DOHH2 (cell line): ENCODE measurements around the gene ABCB1.

ENCODE experiments used
- H3F3A ChIP-seq: fragments of 200-600 bp; sonication (generic), shearing (Covaris generic); 2 replicates; pipeline ENCODE4 v1.6.0; 2016; ENCODE audit warnings: antibody characterized with exemption, mild to moderate bottlenecking; ENCODE audit not compliant: control insufficient read depth, insufficient read depth
- H3K27ac ChIP-seq: fragments of 200-600 bp; sonication (generic); 2 replicates; pipeline ENCODE4 v1.5.1; 2014; ENCODE audit warnings: low read depth, mild to moderate bottlenecking, low read length, moderate library complexity
- H3K27me3 ChIP-seq: fragments of 200-600 bp; sonication (generic); 2 replicates; pipeline ENCODE4 v1.6.1; 2014; ENCODE audit warnings: mild to moderate bottlenecking, low read length, mixed read lengths; ENCODE audit not compliant: control insufficient read depth
- H3K36me3 ChIP-seq: fragments of 200-600 bp; sonication (generic); 2 replicates; pipeline ENCODE4 v1.6.1; 2014; ENCODE audit warnings: mild to moderate bottlenecking, low read length, moderate library complexity, mixed read lengths; ENCODE audit not compliant: control insufficient read depth
- H3K4me1 ChIP-seq: fragments of 200-600 bp; sonication (generic); 2 replicates; pipeline ENCODE4 v1.6.1; 2014; ENCODE audit warnings: mild to moderate bottlenecking, low read length, mixed read lengths; ENCODE audit not compliant: control insufficient read depth
- H3K4me2 ChIP-seq: fragments of 200-600 bp; sonication (generic); 2 replicates; pipeline ENCODE4 v1.6.0; 2014; ENCODE audit warnings: mild to moderate bottlenecking, low read length, moderate library complexity
- H3K4me3 ChIP-seq: fragments of 200-600 bp; sonication (generic); 2 replicates; pipeline ENCODE4 v1.5.1; 2014; ENCODE audit warnings: mild to moderate bottlenecking, low read length, mixed read lengths
- H3K79me2 ChIP-seq: fragments of 200-600 bp; sonication (generic); 2 replicates; pipeline ENCODE4 v1.6.1; 2014; ENCODE audit warnings: mild to moderate bottlenecking, low read length, mixed read lengths; ENCODE audit not compliant: control insufficient read depth
- H3K9me2 ChIP-seq: fragments of 200-600 bp; sonication (generic); replicated peaks from 2 replicates; pipeline ENCODE4 v1.6.1; 2014; ENCODE audit warnings: mild to moderate bottlenecking, low read length, mixed read lengths; ENCODE audit not compliant: control insufficient read depth
- H3K9me3 ChIP-seq: fragments of 200-600 bp; sonication (generic); 2 replicates; pipeline ENCODE4 v1.6.1; 2014; ENCODE audit warnings: antibody characterized with exemption, low read length, mixed read lengths; ENCODE audit not compliant: control insufficient read depth, insufficient read depth
- H4K20me1 ChIP-seq: fragments of 200-600 bp; sonication (generic); 2 replicates; pipeline ENCODE4 v1.6.0; 2014; ENCODE audit warnings: low read depth, mild to moderate bottlenecking, antibody characterized with exemption, low read length, moderate library complexity; ENCODE audit not compliant: control insufficient read depth, insufficient read depth
- EZH2phosphoT487 ChIP-seq: fragments of 200-600 bp; sonication (generic); IDR thresholded peaks from 2 replicates; pipeline ENCODE4 v1.6.1; 2017; ENCODE audit warnings: borderline replicate concordance, mild to moderate bottlenecking, antibody characterized with exemption, low read length, moderate library complexity, mixed read lengths
- TF ChIP-seq, protein P1 (sequence below): fragments of 200-600 bp; sonication (generic); IDR thresholded peaks from one replicate; pipeline ENCODE4 v1.5.1; 2014; ENCODE audit warnings: antibody characterized with exemption, mild to moderate bottlenecking, low read depth, low read length; ENCODE audit not compliant: poor library complexity, severe bottlenecking

The ABCB1 gene

DNA sequence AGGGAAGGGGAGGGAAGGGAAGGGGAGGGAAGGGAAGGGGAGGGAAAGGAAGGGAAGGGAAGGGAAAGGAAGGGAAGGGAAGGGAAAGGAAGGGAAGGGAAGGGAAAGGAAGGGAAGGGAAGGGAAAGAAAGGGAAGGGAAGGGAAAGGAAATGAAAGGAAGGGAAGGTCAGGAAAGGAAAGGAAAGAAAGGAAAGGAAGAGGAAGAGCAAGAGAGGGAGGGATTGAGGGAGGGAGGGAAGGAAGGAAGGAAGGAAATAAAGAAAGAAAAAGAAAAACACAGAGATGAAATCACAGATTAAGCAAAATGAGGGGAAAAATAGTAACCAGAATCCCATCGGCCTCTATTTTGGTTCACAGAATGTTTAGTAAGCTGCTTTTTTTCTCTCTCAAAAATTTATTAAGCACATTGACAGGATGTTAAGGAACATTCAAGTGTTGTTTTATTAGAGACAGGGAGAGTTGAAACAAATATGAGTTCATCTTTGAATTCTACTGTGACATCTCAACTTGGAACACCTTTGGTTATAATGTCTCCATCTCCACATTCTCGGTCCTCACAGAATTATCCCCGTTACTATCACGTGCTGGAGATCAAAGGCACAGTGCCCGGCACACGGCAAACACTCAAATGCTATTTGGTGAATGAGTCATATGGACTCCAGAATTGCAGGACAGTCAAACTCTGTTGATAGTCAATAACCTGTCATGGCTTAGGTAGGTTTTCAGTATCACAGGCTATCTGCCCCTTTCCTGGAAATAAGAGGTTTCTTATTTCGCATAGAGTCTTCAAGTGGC is 52.4 kb downstream of the ABCB1 start:
- Histone ChIP-seq H3K79me2 (no peaks in the 10 kb centered on the region), H3K9me2 (no peaks in the 10 kb centered on the region), H3F3A (no peaks in the 10 kb centered on the region), H4K20me1 (no peaks in the 10 kb centered on the region), H3K4me3 (no peak overlapping the region), H3K9me3 (no peaks in the 10 kb centered on the region), H3K36me3 (no peaks in the 10 kb centered on the region), H3K27me3 (no peaks in the 10 kb centered on the region), H3K4me2 (no peak overlapping the region), H3K4me1 (no peaks in the 10 kb centered on the region), H3K27ac (no peak overlapping the region)
- TF ChIP-seq EZH2phosphoT487: no peak
- TF ChIP-seq, protein P1, sequence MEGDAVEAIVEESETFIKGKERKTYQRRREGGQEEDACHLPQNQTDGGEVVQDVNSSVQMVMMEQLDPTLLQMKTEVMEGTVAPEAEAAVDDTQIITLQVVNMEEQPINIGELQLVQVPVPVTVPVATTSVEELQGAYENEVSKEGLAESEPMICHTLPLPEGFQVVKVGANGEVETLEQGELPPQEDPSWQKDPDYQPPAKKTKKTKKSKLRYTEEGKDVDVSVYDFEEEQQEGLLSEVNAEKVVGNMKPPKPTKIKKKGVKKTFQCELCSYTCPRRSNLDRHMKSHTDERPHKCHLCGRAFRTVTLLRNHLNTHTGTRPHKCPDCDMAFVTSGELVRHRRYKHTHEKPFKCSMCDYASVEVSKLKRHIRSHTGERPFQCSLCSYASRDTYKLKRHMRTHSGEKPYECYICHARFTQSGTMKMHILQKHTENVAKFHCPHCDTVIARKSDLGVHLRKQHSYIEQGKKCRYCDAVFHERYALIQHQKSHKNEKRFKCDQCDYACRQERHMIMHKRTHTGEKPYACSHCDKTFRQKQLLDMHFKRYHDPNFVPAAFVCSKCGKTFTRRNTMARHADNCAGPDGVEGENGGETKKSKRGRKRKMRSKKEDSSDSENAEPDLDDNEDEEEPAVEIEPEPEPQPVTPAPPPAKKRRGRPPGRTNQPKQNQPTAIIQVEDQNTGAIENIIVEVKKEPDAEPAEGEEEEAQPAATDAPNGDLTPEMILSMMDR: no peak

DNA sequence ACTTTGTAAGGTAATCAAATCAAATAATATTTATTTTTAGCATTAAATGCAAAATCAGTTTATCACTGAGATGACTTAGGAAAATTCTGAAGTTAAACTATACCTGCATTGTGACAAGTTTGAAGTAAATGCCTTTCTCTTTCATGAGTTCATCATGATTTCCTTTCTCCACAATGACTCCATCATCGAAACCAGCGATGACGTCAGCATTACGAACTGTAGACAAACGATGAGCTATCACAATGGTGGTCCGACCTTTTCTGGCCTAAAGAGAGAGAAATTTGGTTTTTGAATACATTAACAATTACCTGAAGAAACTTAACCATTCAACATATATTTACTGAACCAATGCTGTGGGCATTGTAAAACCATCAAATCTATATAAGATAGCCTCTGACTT is 54.9 kb downstream of the ABCB1 start:
- Histone ChIP-seq H3K27ac (no peak overlapping the region), H3K36me3 (no peaks in the 10 kb centered on the region), H3K27me3 (no peaks in the 10 kb centered on the region), H3K4me2 (no peak overlapping the region), H3F3A (no peaks in the 10 kb centered on the region), H3K4me3 (no peak overlapping the region), H4K20me1 (no peaks in the 10 kb centered on the region), H3K9me3 (no peaks in the 10 kb centered on the region), H3K9me2 (no peaks in the 10 kb centered on the region), H3K79me2 (no peaks in the 10 kb centered on the region), H3K4me1 (no peaks in the 10 kb centered on the region)
- TF ChIP-seq, protein P1: no peak
- no peak for TF ChIP-seq EZH2phosphoT487

DNA sequence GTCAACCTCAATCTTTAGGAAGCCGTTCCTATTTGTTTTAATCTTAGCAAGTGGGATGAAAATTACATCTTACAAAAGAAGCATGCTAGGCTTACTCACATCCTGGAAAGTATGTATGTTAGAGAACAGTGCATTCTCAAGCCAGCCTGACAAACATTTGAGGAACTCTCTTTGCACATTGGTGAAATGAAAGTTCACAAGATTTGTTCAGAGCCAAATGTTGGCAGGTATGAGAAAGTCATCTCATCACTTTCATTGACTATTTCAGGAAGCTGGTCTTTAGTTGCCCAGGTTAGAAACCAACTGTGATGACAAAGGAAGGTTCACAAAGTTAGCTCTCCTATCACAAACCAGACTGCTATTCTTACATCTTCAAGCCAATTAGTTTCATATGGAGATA is 57.1 kb downstream of the ABCB1 start:
- Histone ChIP-seq H3K27me3 (no peaks in the 10 kb centered on the region), H4K20me1 (no peaks in the 10 kb centered on the region), H3K27ac (no peak overlapping the region), H3K9me2 (no peaks in the 10 kb centered on the region), H3K9me3 (no peaks in the 10 kb centered on the region), H3K4me3 (no peak overlapping the region), H3K4me1 (no peaks in the 10 kb centered on the region), H3F3A (no peaks in the 10 kb centered on the region), H3K79me2 (no peaks in the 10 kb centered on the region), H3K4me2 (no peak overlapping the region), H3K36me3 (no peaks in the 10 kb centered on the region)
- no peak for TF ChIP-seq EZH2phosphoT487
- TF ChIP-seq, protein P1: no peak
